HepG2 (cell line): ENCODE results near the gene ATP6V0E1. TPM values are rescaled to one million over a fixed set of nuclear protein-coding genes. Genes with fewer than 3 reads are reported as not detected.
A peak's percentile ranks its signal among the peaks of the same experiment; 100 is the strongest.

Experiments
- BRD4 ChIP-seq: sonication (generic); formaldehyde crosslinking; IDR thresholded peaks from 2 replicates; pipeline ENCODE4 v1.4.0; 2020; ENCODE audit warnings: missing genetic modification reagents
- MXI1 ChIP-seq: IDR thresholded peaks from 3 replicates; pipeline ENCODE4 v1.6.1; 2012; ENCODE audit warnings: low read depth, low read length, inconsistent platforms, borderline replicate concordance
- PPARG ChIP-seq: conservative IDR thresholded peaks from 2 replicates; pipeline ENCODE4 v1.6.1; 2016; ENCODE audit warnings: missing biosample characterization, missing genetic modification reagents
- SNAI1 ChIP-seq: sonication (generic); formaldehyde crosslinking; IDR thresholded peaks from 2 replicates; pipeline ENCODE4 v1.5.0; 2020; ENCODE audit warnings: mild to moderate bottlenecking, missing genetic modification reagents, borderline replicate concordance
- ZFP1 ChIP-seq: IDR thresholded peaks from 2 replicates; pipeline ENCODE4 v1.6.1; 2016
- ZHX2 ChIP-seq, 2 experiments: sonication (generic) in 1 of 2; formaldehyde crosslinking in 1 of 2; IDR thresholded peaks; 2 replicates each; pipeline versions ENCODE4 v1.6.1 to v1.9.0; 2014 to 2022; ENCODE audit warnings: antibody characterized with exemption in 1 of 2, borderline replicate concordance in 1 of 2, inconsistent platforms in 1 of 2, low read depth in 1 of 2, missing genetic modification reagents in 1 of 2
- ZNF280B ChIP-seq: sonication (generic); formaldehyde crosslinking; IDR thresholded peaks from 2 replicates; pipeline ENCODE4 v1.5.0; 2020; ENCODE audit warnings: missing genetic modification reagents, mild to moderate bottlenecking, borderline replicate concordance
- ZNF552 ChIP-seq: sonication (generic); formaldehyde crosslinking; IDR thresholded peaks from 2 replicates; pipeline ENCODE4 v1.9.0; 2022; ENCODE audit warnings: missing genetic modification reagents, mild to moderate bottlenecking, borderline replicate concordance
- ZNF687 ChIP-seq: sonication (generic); formaldehyde crosslinking; IDR thresholded peaks from 2 replicates; pipeline ENCODE4 v1.5.1; 2020; ENCODE audit warnings: mild to moderate bottlenecking, missing genetic modification reagents, moderate library complexity
- polyA plus RNA-seq, 8 experiments: library from polyadenylated mRNA; depleted of rRNA in 3 of 8; stranded (reverse) in 7 of 8; unstranded in 1 of 8; fragments of >200 nt; fragmentation: Illumina TruSeq in 4 of 8; extraction: Trizol in 4 of 8; gene quantifications; 2 replicates each; pipeline versions ENCODE4 v1.2.1 to v1.2.3, GENCODE V29; 2011 to 2016; ENCODE audit warnings: low read depth in 4 of 8, missing spikeins in 1 of 8, mixed read lengths in 1 of 8; ENCODE audit not compliant: insufficient read depth in 1 of 8
- total RNA-seq, 5 experiments: library from RNA; depleted of rRNA; stranded (reverse); fragments of >200 nt; fragmentation: Illumina TruSeq; extraction: Trizol; gene quantifications; 2 replicates each; pipeline ENCODE4 v1.2.3, GENCODE V29; 2016; ENCODE audit warnings: low read depth in 1 of 5
- TF ChIP-seq, protein P1 (sequence below): IDR thresholded peaks from 2 replicates; pipeline ENCODE4 v1.6.1; 2016; ENCODE audit warnings: low read depth, control low read depth
- TF ChIP-seq, protein P2 (sequence below): fragments of 450-650 bp; IDR thresholded peaks from 2 replicates; pipeline ENCODE4 v1.6.1; 2017

ATP6V0E1 gene
- total and polyA plus RNA-seq, 2 of the 13 experiments (the other 11 are each of a cell fraction or from before 2014, with no cell fraction given), result 143 to 215 TPM

- TF ChIP-seq ZHX2 (IDR thresholded peaks at IDR 0.05; ENCODE audit: low read depth), result no peak; the same call in 1 of the 2 replicates
- 0 out of 2 replicates have a peak, but pooled peaks have one; percentile 43 for TF ChIP-seq ZHX2 (CRISPR knock-in tag; IDR thresholded peaks at IDR 0.05; ENCODE audit: borderline replicate concordance)
- TF ChIP-seq, protein P1, sequence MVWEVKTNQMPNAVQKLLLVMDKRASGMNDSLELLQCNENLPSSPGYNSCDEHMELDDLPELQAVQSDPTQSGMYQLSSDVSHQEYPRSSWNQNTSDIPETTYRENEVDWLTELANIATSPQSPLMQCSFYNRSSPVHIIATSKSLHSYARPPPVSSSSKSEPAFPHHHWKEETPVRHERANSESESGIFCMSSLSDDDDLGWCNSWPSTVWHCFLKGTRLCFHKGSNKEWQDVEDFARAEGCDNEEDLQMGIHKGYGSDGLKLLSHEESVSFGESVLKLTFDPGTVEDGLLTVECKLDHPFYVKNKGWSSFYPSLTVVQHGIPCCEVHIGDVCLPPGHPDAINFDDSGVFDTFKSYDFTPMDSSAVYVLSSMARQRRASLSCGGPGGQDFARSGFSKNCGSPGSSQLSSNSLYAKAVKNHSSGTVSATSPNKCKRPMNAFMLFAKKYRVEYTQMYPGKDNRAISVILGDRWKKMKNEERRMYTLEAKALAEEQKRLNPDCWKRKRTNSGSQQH (CRISPR knock-in tag), result no peak
- TF ChIP-seq MXI1, result peak; percentile 99
- TF ChIP-seq, protein P2, sequence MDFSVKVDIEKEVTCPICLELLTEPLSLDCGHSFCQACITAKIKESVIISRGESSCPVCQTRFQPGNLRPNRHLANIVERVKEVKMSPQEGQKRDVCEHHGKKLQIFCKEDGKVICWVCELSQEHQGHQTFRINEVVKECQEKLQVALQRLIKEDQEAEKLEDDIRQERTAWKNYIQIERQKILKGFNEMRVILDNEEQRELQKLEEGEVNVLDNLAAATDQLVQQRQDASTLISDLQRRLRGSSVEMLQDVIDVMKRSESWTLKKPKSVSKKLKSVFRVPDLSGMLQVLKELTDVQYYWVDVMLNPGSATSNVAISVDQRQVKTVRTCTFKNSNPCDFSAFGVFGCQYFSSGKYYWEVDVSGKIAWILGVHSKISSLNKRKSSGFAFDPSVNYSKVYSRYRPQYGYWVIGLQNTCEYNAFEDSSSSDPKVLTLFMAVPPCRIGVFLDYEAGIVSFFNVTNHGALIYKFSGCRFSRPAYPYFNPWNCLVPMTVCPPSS, result no peak
- 0 out of 2 replicates have a peak, but pooled peaks have one; percentile 36 for TF ChIP-seq ZNF552
- TF ChIP-seq BRD4, result no peak
- no peak for TF ChIP-seq PPARG (CRISPR knock-in tag)
- peak; percentile 50; the same call in 1 of the 2 replicates for TF ChIP-seq SNAI1 (CRISPR knock-in tag)
- TF ChIP-seq ZFP1 (CRISPR knock-in tag), result no peak
- TF ChIP-seq ZNF280B, result no peak; the same call in 1 of the 2 replicates
- peak; percentile 73 for TF ChIP-seq ZNF687
These were observed 72.6 kb downstream of the ATP6V0E1 start, which contains the start of gene CREBRF (continued) for GRCh38 chr5:173055983-173056782.
